ENCODE measurements around the gene RIPOR2.
"Not testable (repeated sequence)": the region's sequence is repeated elsewhere in the genome, so short reads cannot be mapped to it uniquely, and the experiment has no call there.

RIPOR2 gene

GRCh38 chr6:24802271-24803059 lies 133.3 kb downstream of the RIPOR2 start:
- no peak for DNase-seq (ENCODE audit: low read depth)

DNA sequence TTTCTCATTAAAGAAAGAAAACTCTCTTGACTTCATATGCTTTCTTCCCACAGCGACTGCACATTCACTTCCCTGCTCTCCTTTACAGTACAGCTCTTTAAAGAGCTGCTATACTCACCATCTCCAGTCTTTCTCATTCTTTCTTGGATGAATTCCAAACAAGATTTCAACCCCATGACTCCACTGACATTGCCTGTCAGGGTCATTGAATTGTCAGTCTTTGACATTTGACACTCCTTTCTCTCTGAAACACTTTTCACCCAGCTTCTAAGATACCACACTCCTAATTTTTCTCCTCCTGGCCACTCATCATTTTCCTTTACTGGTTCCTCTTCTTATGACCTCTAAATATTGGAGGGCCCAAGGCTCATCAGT lies 136.2 kb downstream of the RIPOR2 start:
- DNase-seq (ENCODE audit: low read depth) = no peak

- DNase-seq (ENCODE audit: low read depth) = no peak
Measured at GRCh38 chr6:24798740-24799540, 136.8 kb downstream of the RIPOR2 start, which contains the start of gene ARMH2. Gene ARMH2 (minus strand): TSS chr6:24798917. CDS start chr6:24798857, 60 bp downstream.

GRCh38 chr6:24797596-24798216 lies 138.1 kb downstream of the RIPOR2 start:
- DNase-seq (ENCODE audit: low read depth) = no peak

GRCh38 chr6:24796616-24797290 lies 139.0 kb downstream of the RIPOR2 start:
- DNase-seq (ENCODE audit: low read depth) = no peak

DNA sequence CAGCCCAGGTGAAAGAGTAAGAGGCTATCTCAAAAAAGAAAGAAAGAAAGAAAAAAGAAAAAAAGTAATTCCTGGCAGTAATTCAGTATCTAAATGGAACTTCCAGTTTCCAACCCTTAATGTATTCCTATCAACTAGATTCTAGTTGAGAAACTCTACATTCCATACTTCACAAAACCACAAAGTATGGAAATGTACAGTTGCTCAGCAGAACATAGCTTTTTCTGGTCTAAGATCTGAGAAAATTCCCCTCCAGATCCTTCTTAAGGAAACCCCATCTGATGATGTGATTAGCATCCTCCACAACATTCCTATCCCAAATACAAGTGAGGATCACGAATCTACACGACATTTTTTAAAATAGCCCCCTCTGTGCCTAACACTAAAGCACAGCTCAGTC lies 140.7 kb downstream of the RIPOR2 start:
- no peak for DNase-seq (ENCODE audit: low read depth)

DNA sequence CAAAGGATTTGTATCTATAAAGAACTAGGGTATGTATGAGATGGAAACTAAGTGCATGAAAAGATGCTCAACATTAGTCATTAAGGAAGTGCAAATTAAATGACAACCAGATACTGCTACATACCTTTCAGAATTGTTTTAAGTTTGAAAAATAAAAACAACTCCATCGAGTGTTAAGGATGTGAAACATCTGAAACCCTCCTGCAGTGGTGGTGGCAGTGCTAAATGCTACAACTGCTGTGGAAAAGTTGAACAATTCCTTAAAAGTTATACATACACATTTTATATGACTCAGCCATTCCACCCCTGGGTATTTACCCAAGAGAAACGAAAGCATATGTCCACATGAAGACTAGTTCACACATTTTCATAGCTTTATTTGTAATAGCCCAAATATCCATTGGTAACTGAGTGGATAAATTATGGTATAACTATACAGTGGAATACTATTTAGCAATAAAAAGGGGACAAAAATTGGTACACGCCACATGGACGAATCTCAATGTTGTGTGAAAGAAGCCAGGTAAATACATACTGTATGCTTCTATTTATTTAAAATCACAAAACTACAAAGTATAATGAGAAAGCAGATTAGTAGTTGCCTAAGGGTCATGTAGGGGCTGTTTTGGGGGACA lies 147.6 kb downstream of the RIPOR2 start:
- DNase-seq (ENCODE audit: low read depth) = no peak

DNA sequence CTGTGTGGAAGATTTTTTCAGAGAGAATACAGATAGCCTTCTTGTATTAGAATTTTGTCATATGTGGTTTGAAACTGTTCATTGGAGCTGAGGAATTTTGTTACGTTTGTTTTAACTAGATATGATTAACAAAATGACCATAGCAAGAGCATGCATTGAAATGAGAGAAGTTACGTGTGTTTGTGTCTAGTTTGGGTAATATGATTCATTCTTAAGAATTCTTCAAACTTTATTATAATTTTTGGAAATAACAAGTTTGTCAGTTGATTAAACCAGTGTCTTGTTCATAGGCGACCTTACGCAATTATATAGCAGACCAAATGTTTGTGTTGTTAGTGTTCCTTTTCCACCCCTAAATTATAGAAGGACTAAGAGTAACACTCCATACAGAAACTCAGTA lies 155.6 kb downstream of the RIPOR2 start:
- no peak for DNase-seq (ENCODE audit: low read depth)

DNA sequence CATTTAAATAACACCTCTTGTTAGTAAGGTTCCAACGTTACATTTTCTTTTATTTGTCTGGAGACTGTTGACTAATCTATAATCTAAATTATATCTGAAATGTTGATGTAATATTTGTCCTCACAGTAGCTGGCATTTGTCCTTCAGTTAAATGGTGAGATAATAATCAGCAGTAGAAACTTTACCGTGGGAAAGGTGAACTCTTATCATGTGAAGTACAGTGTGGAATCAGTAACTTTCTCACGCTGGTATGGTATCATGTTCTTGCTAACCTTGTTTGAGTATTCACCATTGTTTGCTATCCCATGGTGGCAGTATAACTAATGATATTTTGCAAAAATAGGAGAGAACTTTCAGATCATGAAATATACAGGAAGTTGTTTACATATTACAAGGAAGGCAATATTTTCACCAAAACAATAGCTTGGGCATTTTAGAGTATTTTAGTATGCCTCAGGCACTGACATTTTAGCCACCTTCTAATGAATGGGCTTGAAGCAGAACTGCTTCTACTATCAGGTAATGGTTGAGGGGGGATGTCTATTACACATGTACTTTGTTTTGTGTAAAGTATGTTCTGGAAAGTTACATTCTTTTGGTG lies 156.2 kb downstream of the RIPOR2 start:
- DNase-seq (ENCODE audit: low read depth) = no peak

DNA sequence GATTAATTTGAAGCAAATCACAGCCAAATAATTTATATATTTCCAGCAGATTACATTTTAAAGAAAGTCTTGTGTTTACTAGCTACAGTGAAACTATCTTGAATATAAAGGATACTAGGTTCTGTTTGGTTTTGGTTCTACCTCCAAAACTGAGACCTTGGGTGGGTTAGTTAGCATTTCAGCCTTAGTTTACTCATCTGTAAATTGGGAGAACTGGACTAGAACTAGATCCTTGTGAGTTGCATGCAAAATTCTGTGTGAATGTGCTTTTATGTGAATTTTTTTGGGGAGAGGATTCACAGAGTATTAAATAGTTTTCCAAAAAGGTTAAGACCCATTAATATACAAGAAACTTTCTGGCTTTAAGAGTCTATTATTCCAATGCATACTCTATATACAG lies 156.9 kb downstream of the RIPOR2 start:
- no peak for DNase-seq (ENCODE audit: low read depth)

DNA sequence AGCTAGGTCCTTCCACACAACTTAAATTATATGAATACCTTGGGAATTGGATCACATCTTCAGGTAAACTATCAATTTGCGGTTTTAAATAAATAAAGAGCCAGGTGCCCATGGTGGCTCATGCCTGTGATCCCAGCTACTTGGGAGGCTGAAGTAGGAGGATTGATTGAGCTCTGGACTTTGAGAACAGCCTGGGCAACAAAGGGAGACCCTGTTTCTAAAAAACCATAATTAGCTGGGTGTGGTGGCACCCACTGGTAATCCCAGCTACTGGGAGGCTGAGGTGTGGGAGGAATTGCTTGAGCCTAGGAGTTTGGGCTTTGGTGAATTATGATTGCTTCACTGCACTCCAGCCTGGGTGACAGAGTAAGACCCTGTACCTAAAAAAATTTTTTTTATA lies 157.6 kb downstream of the RIPOR2 start:
- DNase-seq (ENCODE audit: low read depth) = no peak

GRCh38 chr6:24777227-24777626 lies 158.5 kb downstream of the RIPOR2 start:
- DNase-seq (ENCODE audit: low read depth) = no peak

GRCh38 chr6:24775520-24776058 lies 160.2 kb downstream of the RIPOR2 start:
- no peak for DNase-seq (ENCODE audit: low read depth)

GRCh38 chr6:24774696-24775519 lies 160.9 kb downstream of the RIPOR2 start, which contains the start of gene GMNN:
Gene GMNN (plus strand): TSS chr6:24774937. CDS start chr6:24777247, 2,310 bp downstream.
- peak; percentile 56 for DNase-seq (ENCODE audit: low read depth)

GRCh38 chr6:24768361-24768760 lies 167.4 kb downstream of the RIPOR2 start:
- DNase-seq (ENCODE audit: low read depth) = no peak

DNA sequence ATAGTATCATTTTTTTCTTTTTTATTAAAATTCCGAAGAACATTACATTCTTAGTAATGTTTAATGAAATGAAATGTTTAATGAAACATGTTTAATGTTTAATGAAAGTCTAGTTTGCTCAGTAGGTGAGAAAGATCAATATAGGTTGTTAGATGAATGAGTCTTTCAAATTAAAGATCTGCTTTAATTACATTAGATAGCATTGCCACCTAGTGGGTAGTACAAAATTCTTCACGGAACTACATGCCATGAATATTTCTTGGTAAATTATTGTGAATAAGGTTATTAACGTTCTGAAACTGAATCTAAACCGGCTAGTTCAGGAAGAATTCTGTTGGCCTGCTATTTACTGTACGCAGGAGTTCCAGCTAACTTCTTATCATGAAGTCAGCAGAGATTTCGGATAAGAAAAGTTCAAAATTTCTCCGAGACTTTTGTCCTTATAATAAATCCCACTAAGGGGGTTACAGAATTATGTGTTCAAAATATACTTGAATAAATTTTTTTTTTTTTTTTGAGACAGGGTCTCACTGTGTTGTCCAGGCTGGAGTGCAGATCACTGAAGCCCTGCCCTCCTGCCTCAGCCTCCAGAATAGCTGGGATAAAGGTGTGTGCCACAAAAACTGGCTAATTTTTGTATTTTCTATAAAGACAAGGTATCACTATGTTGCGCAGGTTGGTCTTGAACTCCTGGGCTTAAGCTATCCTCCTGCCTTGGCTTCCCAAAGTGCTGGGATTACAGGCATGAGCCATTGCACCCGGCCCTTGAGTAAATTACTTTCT lies 168.9 kb downstream of the RIPOR2 start:
- no peak for DNase-seq (ENCODE audit: low read depth)

DNA sequence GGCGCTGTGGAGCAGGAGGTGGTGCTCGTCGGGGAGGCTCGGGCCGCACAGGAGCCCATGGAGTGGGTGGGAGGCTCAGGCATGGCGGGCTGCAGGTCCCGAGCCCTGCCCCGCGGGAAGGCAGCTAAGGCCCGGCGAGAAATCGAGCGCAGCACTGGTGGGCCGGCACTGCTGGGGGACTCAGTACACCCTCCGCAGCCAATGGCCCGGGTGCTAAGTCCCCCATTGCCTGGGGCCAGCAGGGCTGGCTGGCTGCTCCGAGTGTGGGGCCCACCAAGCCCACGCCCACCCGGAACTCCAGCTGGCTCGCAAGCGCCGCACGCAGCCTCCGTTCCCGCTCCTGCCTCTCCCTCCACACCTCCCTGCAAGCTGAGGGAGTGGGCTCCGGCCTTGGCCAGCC lies 169.8 kb downstream of the RIPOR2 start:
- not testable (repeated sequence) for DNase-seq (ENCODE audit: low read depth)

DNA sequence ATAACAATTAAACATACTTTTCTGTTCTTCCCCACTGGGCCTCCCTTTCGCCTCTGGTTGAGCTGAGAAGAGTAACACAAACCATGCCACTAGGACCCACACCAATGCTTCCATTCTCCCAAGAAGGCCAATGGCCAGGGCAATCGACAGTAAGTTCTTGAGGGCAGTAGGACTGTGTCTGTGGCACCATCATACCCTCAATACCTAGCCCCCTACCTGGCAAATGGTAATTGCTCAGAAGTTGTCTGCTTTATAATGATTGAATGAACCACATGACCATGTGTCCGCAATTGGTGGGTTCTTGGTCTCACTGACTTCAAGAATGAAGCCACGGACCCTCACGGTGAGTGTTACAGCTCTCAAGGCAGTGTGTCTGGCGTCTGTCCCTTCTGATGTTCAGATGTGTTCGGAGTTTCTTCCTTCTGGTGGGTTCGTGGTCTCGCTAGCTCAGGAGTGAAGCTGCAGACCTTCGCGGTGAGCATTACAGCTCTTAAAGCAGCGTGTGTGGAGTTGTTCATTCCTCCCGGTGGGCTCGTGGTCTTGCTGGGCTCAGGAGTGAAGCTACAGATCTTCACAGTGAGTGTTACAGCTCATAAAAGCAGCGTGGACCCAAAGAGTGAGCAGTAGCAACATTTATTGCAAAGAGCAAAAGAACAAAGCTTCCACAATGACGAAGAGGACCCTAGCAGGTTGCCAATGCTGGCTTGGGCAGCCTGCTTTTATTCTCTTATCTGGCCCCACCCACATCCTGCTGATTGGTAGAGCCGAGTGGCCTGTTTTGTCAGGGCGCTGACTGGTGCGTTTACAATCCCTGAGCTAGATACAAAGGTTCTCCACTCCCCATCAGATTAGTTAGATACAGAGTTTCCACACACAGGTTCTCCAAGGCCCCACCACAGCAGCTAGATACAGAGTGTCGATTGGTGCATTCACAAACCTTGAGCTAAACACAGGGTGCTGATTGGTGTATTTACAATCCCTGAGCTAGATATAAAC lies 170.6 kb downstream of the RIPOR2 start:
- DNase-seq (ENCODE audit: low read depth) = not testable (repeated sequence)

Measured in non-pigmented ciliary epithelial cell (primary cell).